AG04449 (cell line): ENCODE data around the gene VPS45.

Experiments used
- CTCF ChIA-PET: fragments of 350-600 bp; formaldehyde crosslinking; extraction: SDS; loops from one replicate; lab custom pipeline; 2021; ENCODE audit warnings: antibody characterized with exemption; lab: Yijun Ruan, JAX
- POLR2A ChIA-PET: fragments of 400-600, 350-600 bp; formaldehyde crosslinking; extraction: SDS; loops from one replicate; lab custom pipeline; 2020; ENCODE audit warnings: antibody characterized with exemption, inconsistent platforms; lab: Yijun Ruan, JAX
- DNase-seq: peaks from one replicate; pipeline ENCODE4 v3.0.0-alpha.2; 2010; ENCODE audit warnings: low read depth, low spot score
- H3K4me3 ChIP-seq: 2 replicates; pipeline ENCODE4 v1.5.1; 2011; ENCODE audit warnings: low read depth, mild to moderate bottlenecking, control low read depth, low read length
- CTCF ChIP-seq: IDR thresholded peaks from one replicate; pipeline ENCODE4 v1.5.1; 2011; ENCODE audit warnings: mild to moderate bottlenecking, moderate library complexity, low read length, control low read depth, inconsistent platforms; ENCODE audit not compliant: insufficient read depth; ENCODE audit errors: missing control alignments

VPS45 gene

GRCh38 chr1:150056407-150056806 is 11.2 kb upstream of the VPS45 start:
- no peak for TF ChIP-seq CTCF
- CTCF ChIA-PET, result interaction anchor here (1.5 to 5.9 kb wide), 2 partner anchors 92 to 95 kb away, joined by 4 to 55 read pairs; no protein-coding TSS in a partner anchor
- POLR2A ChIA-PET, result no interaction called here
- no peak overlapping the region for H3K4me3 ChIP-seq
- no peak for DNase-seq

GRCh38 chr1:150060260-150060659 is 7.3 kb upstream of the VPS45 start:
- ChIA-PET CTCF (interaction anchor here (0.9 to 1.8 kb wide), 4 partner anchors 9 to 99 kb away, joined by 3 to 9 read pairs (median 4); partner anchors contain the start of gene PLEKHO1), POLR2A (no interaction called here)
- no peak overlapping the region for H3K4me3 ChIP-seq
- no peak for DNase-seq
- no peak for TF ChIP-seq CTCF

GRCh38 chr1:150061632-150062101 is 5.9 kb upstream of the VPS45 start:
- no peak overlapping the region for H3K4me3 ChIP-seq
- ChIA-PET POLR2A (no interaction called here), CTCF (interaction anchor here (0.7 to 9.2 kb wide), 4 partner anchors 12 to 173 kb away, joined by 3 to 144 read pairs (median 7); no protein-coding TSS in a partner anchor)
- peak; percentile 82 for DNase-seq
- no peak for TF ChIP-seq CTCF

- no peak overlapping the region for H3K4me3 ChIP-seq
- CTCF ChIA-PET, result interaction anchor here (0.7 to 9.2 kb wide), 4 partner anchors 11 to 174 kb away, joined by 3 to 144 read pairs (median 7); no protein-coding TSS in a partner anchor
- no peak for DNase-seq
- POLR2A ChIA-PET, result no interaction called here
- TF ChIP-seq CTCF, result no peak
These were observed 5.5 kb upstream of the VPS45 start for GRCh38 chr1:150062113-150062512.

GRCh38 chr1:150065184-150065871 is 2.2 kb upstream of the VPS45 start:
- ChIA-PET CTCF (interaction anchor here (0.6 to 9.2 kb wide), 7 partner anchors 56 to 178 kb away, joined by 3 to 144 read pairs (median 5); a partner anchor contains a TSS), POLR2A (interaction anchor here (1.1 to 1.8 kb wide), 2 partner anchors 100 to 177 kb away, joined by 4 to 5 read pairs; a partner anchor contains a TSS)
- DNase-seq, result no peak
- TF ChIP-seq CTCF, result no peak
- H3K4me3 ChIP-seq, result no peak overlapping the region

GRCh38 chr1:150066328-150066727 is 1.2 kb upstream of the VPS45 start:
- ChIA-PET POLR2A (interaction anchor here (1.8 kb wide), 1 partner anchor 178 kb away, joined by 5 read pairs; a partner anchor contains a TSS), CTCF (interaction anchor here (1.0 to 9.2 kb wide), 5 partner anchors 100 to 178 kb away, joined by 3 to 144 read pairs (median 5); a partner anchor contains a TSS)
- H3K4me3 ChIP-seq, result peak overlapping the region; percentile 79
- no peak for TF ChIP-seq CTCF
- DNase-seq, result no peak
